Kidney epithelial cell (primary cell): ENCODE measurements around the gene SIGLEC5. TPM values are rescaled to one million over a fixed set of nuclear protein-coding genes. Genes with fewer than 3 reads are reported as not detected.
A peak's percentile ranks its signal among the peaks of the same experiment; 100 is the strongest.

Experiments
- DNase-seq: peaks from one replicate; pipeline ENCODE4 v3.0.0-alpha.2; 2010; ENCODE audit warnings: low read depth
- H3K27me3 ChIP-seq: 2 replicates; pipeline ENCODE4 v1.6.0; 2011; ENCODE audit warnings: low read length; ENCODE audit not compliant: control insufficient read depth, insufficient read depth
- H3K36me3 ChIP-seq: 2 replicates; pipeline ENCODE4 v1.5.1; 2011; ENCODE audit warnings: low read length; ENCODE audit not compliant: control insufficient read depth, insufficient read depth
- H3K4me3 ChIP-seq: 2 replicates; pipeline ENCODE4 v1.5.1; 2011; ENCODE audit warnings: low read depth, mild to moderate bottlenecking, control low read depth, low read length
- total RNA-seq: library from RNA; depleted of rRNA; stranded (reverse); fragments of >200 nt; gene quantifications from 2 replicates; pipeline ENCODE4 v1.2.3, GENCODE V29; 2015
- TF ChIP-seq, protein P1 (sequence below): IDR thresholded peaks from 2 replicates; pipeline ENCODE4 v1.5.1; 2011; ENCODE audit warnings: mild to moderate bottlenecking, moderate library complexity, low read length, control low read depth, inconsistent platforms; ENCODE audit not compliant: insufficient read depth, poor library complexity, severe bottlenecking

SIGLEC5 gene
- total RNA-seq, 1 donor from 2014 or later, result not detected

- H3K27me3 ChIP-seq, result no peaks in the 10 kb centered on the region
- DNase-seq, result no peak
- no peaks in the 10 kb centered on the region for H3K36me3 ChIP-seq
- TF ChIP-seq, protein P1, sequence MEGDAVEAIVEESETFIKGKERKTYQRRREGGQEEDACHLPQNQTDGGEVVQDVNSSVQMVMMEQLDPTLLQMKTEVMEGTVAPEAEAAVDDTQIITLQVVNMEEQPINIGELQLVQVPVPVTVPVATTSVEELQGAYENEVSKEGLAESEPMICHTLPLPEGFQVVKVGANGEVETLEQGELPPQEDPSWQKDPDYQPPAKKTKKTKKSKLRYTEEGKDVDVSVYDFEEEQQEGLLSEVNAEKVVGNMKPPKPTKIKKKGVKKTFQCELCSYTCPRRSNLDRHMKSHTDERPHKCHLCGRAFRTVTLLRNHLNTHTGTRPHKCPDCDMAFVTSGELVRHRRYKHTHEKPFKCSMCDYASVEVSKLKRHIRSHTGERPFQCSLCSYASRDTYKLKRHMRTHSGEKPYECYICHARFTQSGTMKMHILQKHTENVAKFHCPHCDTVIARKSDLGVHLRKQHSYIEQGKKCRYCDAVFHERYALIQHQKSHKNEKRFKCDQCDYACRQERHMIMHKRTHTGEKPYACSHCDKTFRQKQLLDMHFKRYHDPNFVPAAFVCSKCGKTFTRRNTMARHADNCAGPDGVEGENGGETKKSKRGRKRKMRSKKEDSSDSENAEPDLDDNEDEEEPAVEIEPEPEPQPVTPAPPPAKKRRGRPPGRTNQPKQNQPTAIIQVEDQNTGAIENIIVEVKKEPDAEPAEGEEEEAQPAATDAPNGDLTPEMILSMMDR, result no peak
- H3K4me3 ChIP-seq, result peak overlapping the region; percentile 43
Observed at GRCh38 chr19:51594774-51595109, 35.5 kb downstream of the SIGLEC5 start.

- H3K4me3 ChIP-seq, result peak overlapping the region; percentile 43
- peak; percentile 85 for DNase-seq
- no peaks in the 10 kb centered on the region for H3K27me3 ChIP-seq
- no peaks in the 10 kb centered on the region for H3K36me3 ChIP-seq
- TF ChIP-seq, protein P1, result no peak
Observed at GRCh38 chr19:51593969-51594773, 36.0 kb downstream of the SIGLEC5 start.

- Histone ChIP-seq H3K4me3 (peak overlapping the region; percentile 43), H3K27me3 (no peaks in the 10 kb centered on the region), H3K36me3 (no peaks in the 10 kb centered on the region)
- TF ChIP-seq, protein P1, result no peak
- DNase-seq, result no peak
Observed at GRCh38 chr19:51593138-51593890, 36.9 kb downstream of the SIGLEC5 start.

- H3K36me3 ChIP-seq, result no peaks in the 10 kb centered on the region
- no peak overlapping the region for H3K4me3 ChIP-seq
- H3K27me3 ChIP-seq, result no peaks in the 10 kb centered on the region
- TF ChIP-seq, protein P1, result no peak
- no peak for DNase-seq
Observed at GRCh38 chr19:51592521-51592920, 37.7 kb downstream of the SIGLEC5 start.

DNA sequence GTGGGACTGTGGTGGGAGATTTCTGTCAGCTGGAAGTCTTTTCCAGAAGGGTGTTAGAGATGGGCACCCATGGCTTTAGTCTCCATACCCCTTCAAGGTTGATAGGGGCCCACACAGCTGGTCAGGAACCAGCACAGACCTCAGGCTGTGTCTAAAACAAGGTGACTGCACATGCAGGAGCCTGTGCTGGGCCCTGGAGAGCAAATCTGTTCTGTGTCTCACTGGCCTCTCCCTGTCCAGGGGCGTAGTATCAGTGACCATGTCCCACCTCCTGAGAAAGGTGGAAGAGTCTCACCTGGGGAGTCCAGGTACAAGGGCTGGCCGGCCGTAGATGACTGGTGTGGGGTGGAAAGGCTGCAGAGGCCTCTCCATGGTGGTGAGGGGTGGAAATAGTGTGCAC, 39.8 kb downstream of the SIGLEC5 start:
- Histone ChIP-seq H3K36me3 (peaks cover 2% of the 10 kb centered on the region), H3K4me3 (no peak overlapping the region), H3K27me3 (no peaks in the 10 kb centered on the region)
- TF ChIP-seq, protein P1, result no peak
- DNase-seq, result no peak
